ENCODE data around the gene ARFGAP3.
A peak's percentile ranks its signal among the peaks of the same experiment; 100 is the strongest.
"Not testable (repeated sequence)": the region's sequence is repeated elsewhere in the genome, so short reads cannot be mapped to it uniquely, and the experiment has no call there.

ARFGAP3 gene

GRCh38 chr22:42794551-42795510 lies 62.2 kb downstream of the ARFGAP3 start:
- DNase-seq (ENCODE audit: low spot score): no peak

- DNase-seq (ENCODE audit: low spot score): no peak
These were observed 63.1 kb downstream of the ARFGAP3 start for GRCh38 chr22:42793848-42794405.

- no peak for DNase-seq (ENCODE audit: low spot score)
These were observed 63.9 kb downstream of the ARFGAP3 start for GRCh38 chr22:42792909-42793847.

GRCh38 chr22:42792453-42792908 lies 64.6 kb downstream of the ARFGAP3 start:
- no peak for DNase-seq (ENCODE audit: low spot score)

GRCh38 chr22:42791721-42792452 lies 65.2 kb downstream of the ARFGAP3 start:
- no peak for DNase-seq (ENCODE audit: low spot score)

- no peak for DNase-seq (ENCODE audit: low spot score)
These were observed 68.6 kb downstream of the ARFGAP3 start for GRCh38 chr22:42788466-42788865.

GRCh38 chr22:42788021-42788420 lies 69.1 kb downstream of the ARFGAP3 start:
- no peak for DNase-seq (ENCODE audit: low spot score)

GRCh38 chr22:42787357-42787736 lies 69.7 kb downstream of the ARFGAP3 start:
- DNase-seq (ENCODE audit: low spot score): no peak

- no peak for DNase-seq (ENCODE audit: low spot score)
These were observed 70.3 kb downstream of the ARFGAP3 start for GRCh38 chr22:42786606-42787356.

GRCh38 chr22:42785706-42786499 lies 71.2 kb downstream of the ARFGAP3 start:
- peak; percentile 13 for DNase-seq (ENCODE audit: low spot score)

GRCh38 chr22:42782306-42782705 lies 74.8 kb downstream of the ARFGAP3 start:
- DNase-seq (ENCODE audit: low spot score): not testable (repeated sequence)

- DNase-seq (ENCODE audit: low spot score): peak; percentile 88
These were observed 77.0 kb downstream of the ARFGAP3 start for GRCh38 chr22:42780070-42780540.

GRCh38 chr22:42777126-42777525 lies 79.9 kb downstream of the ARFGAP3 start:
- DNase-seq (ENCODE audit: low spot score): no peak

- no peak for DNase-seq (ENCODE audit: low spot score)
These were observed 83.9 kb downstream of the ARFGAP3 start for GRCh38 chr22:42773167-42773566.

GRCh38 chr22:42772647-42773046 lies 84.4 kb downstream of the ARFGAP3 start:
- DNase-seq (ENCODE audit: low spot score): no peak

GRCh38 chr22:42770941-42771647 lies 86.0 kb downstream of the ARFGAP3 start:
- no peak for DNase-seq (ENCODE audit: low spot score)

- DNase-seq (ENCODE audit: low spot score): no peak
These were observed 86.7 kb downstream of the ARFGAP3 start for GRCh38 chr22:42770448-42770726.

GRCh38 chr22:42769574-42770447 lies 87.3 kb downstream of the ARFGAP3 start:
- DNase-seq (ENCODE audit: low spot score): peak; percentile 33

- DNase-seq (ENCODE audit: low spot score): no peak
These were observed 87.9 kb downstream of the ARFGAP3 start for GRCh38 chr22:42769238-42769573.

All from NAMALWA (cell line).